HG03432 (cell line): ENCODE results near the gene ZNF69.
"Not testable (repeated sequence)": the region's sequence is repeated elsewhere in the genome, so short reads cannot be mapped to it uniquely, and the experiment has no call there.

Experiments
- ATAC-seq: cut with Tn5 transposase; IDR thresholded peaks from one replicate; pipeline ENCODE4 v1.9.1; 2021; ENCODE audit warnings: mild to moderate bottlenecking, moderate library complexity; ENCODE audit not compliant: unreplicated experiment

ZNF69 gene

DNA sequence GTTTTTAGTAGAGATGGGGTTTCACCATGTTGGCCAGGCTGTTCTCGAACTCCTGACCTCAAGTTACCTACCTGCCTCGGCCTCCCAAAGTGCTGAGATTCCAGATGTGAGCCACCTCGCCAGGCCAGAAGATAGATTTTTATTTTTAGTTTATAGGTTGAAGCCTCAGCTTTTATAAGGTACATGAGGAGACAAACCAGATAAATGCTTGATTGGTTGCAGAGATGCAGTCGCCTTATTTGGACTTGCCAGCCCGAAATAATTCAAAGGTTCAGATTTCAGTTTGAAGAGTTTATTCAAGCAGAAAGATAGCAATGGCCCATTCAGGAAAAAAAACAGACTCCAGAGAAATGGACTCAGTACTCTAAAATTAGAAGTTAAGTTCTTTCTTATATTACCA lies 3.1 kb downstream of the ZNF69 start:
- ATAC-seq: no peak

DNA sequence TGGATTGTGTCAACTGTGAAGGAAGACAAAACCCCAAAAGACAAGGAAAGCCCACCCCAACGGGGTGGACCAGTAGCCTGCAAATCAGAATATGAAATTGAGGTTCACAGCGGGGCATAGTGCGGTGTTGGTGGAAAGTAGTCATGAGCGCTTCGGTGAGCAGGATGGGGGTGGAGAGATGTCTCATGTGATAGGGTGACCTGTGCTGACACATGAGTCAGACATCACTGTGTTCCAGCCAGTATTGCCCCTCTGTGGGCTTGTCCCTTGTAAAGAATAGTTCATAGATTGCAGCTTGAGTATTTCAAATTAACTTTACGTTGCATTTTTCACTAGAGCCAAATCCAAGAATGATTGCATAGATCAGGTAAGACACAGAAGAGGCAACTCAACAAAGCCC lies 7.3 kb downstream of the ZNF69 start:
- ATAC-seq: no peak

DNA sequence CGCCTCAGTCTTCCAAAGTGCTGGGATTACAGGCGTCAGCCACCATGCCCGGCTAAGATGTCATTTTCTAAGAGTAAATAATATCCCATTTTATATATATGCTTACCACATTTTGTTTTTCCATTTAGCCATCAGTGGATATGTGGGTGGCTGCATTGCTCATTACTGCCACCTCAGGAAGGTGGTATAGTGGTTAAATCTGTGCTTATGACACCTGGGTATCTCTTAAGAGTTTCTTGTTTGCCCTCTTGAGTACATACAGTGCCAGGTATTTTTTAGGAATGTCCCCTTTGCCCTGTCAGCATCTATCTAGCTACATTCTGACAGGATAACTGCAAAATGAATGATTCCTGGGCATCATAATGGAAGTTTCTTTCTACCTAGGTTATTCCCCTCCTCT lies 14.6 kb downstream of the ZNF69 start:
- no peak for ATAC-seq

DNA sequence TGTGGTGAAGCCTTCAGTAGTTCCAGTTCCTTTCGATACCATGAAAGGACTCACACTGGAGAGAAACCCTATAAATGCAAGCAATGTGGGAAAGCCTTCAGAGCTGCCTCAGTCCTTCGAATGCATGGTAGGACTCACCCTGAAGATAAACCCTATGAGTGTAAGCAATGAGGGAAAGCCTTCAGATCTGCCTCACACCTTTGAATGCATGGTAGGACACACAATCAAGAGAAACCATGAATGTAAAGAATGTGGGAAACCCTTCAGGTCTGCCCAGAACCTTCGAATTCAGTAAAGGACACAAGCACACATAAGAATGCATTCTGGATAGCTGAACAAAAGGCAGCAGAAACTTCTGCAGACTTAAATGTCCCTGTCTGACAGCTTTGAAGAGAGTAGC lies 18.3 kb downstream of the ZNF69 start:
- no peak for ATAC-seq

DNA sequence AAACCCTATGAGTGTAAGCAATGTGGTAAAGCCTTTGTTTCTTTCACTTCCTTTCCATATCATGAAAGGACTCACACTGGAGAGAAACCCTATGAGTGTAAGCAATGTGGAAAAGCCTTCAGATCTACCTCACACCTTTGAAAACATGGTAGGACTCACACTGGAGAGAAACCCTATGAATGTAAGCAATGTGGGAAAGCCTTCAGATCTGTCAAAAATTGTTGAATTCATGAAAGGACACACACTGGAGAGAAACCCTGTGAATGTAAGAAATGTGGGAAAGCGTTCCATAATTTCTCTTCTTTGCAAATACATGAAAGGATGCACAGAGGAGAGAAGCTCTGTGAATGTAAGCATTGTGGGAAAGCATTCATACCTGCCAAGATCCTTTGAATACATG lies 24.4 kb downstream of the ZNF69 start:
- not testable (repeated sequence) for ATAC-seq

DNA sequence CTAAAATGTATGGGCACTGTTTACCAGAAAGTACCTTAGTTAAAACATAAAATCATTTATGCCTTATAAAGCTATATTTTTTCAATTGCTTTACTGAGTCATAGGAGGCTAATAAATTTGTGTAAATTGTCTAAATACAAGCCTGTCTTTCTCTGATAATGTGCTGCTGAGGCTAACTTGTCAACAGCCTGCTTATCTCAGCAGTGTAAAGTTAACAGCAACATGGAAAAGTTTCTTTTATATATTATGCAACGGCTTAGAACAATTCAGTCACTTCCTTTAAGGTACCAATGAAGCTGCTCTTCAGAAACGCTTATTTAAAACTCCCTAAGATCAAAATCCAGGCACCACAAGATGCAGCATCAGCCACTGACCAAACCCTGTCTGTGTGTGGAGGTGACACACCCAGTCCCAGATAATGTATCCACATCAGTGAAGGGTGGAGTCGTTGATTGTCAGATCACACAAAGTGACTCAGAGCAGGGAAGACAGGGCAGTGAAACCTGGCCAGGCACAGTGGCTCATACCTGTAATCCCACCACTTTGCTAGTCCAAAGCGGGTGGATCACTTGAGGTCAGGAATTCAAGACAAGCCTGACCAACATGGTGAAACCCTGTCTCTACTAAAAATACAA lies 27.0 kb downstream of the ZNF69 start:
- not testable (repeated sequence) for ATAC-seq

DNA sequence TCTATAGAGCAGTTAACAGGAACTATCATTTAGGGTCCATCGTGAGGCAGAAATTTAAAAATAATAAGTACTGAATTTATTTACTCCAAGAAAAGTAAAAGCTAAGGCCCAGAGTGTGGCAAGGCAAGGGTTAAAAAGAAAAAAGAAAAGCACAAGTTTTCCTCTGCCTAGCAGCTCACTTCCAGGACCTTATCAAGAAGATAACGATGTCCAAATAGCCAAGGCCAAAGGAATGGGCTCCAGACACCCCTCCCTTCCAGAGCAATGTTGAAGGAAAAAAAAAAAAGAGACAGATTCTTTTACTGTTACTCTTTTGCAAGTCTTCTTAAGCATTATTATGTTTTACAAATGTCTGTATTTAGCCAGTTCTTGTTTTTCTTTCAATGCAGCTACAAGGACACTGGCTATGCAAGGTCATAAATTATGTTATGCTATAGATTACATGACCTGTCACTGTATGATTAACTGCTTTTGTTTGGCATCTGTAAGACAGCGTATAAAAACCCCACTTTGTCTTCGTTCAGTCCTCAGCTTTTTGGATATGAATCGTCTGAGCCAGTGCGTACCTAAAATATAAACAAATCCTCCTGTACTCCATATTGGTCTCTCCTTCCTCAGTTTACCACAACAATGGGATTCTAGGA lies 34.4 kb downstream of the ZNF69 start:
- no peak for ATAC-seq

DNA sequence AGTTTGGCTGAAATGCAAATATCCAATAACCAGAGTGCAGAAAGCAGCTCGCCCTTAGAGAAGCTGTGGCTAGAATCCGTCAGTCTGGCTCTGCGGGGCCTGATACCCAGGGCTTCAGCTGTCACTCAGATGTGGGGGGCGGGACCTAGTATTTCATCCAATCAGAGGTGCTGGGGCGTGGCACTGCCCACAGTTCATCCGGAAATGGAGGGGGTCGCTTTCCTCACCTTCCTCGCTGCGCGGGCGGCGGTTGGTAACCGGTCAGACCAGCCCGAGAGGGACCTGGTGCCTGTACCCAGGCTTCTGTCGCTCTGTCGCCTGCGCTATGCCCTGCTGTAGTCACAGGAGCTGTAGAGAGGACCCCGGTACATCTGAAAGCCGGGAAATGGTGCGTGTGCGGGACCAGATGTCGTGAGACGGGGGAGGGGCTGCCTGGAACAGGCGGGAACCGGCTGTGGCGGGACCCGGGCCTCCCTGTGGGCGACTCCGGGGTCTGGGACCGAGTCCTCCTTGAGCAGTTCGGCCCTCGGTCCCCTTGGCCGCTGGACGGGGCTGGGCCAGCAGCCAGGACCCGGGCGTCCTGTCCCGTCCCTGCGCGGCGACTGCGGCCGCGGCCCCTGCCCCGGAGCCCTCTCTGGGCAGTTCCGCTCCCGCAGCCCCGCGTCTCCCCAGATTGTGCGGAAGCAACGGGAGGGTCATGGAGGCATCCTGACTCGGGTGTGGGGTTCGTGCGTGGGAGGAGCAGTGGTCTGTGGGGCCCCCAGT lies 37.5 kb downstream of the ZNF69 start, which contains the start of gene ZNF700:
TSS of gene ZNF700 (plus strand) at position 222 of the 765 bp plus-strand sequence. CDS start at position 326, 104 bp downstream.
- ATAC-seq: peak; percentile 81

DNA sequence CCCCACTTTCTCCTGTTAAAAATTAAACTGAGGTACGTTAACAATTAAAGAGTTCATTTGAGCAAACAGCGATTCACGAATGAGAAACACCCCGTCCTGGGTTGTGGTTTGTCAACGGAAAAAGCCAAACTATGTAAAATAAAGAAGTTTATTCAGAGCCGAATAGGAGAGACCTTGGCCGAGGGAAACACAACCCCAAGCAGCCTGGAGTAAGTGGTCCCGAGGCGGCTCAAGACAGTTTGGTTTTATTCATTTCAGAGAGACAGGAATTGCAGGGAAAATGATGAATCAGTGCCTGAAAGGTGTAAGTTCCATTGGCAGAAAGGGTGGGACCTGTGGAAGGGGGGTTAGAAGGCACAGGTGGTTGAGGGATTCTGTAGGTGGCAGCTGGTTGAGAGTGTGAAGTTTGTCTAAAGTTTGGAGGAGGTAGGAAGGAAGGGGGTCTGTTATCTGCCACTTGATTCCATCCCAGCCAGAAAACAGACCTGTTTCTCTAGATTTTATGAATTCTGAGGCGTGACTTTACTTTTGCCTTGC lies 38.1 kb downstream of the ZNF69 start:
- not testable (repeated sequence) for ATAC-seq

DNA sequence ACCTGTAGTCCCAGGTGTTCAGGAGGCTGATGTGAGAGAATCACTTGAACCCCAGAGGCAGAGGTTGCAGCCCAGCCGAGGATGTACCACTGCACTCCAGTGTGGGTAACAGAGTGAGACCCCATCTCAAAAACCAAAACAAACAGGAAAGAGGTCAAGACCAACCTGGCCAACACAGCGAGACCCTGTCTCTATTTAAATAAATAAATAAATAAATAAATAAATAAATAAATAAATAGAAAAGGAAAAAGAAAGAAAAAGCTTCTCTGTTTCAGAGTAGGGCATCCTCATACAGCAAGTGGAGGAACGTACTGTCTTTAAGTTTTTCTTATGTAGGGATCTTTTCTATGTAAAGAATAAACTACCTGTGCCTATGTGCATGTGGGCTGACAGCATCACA lies 39.6 kb downstream of the ZNF69 start:
- no peak for ATAC-seq

DNA sequence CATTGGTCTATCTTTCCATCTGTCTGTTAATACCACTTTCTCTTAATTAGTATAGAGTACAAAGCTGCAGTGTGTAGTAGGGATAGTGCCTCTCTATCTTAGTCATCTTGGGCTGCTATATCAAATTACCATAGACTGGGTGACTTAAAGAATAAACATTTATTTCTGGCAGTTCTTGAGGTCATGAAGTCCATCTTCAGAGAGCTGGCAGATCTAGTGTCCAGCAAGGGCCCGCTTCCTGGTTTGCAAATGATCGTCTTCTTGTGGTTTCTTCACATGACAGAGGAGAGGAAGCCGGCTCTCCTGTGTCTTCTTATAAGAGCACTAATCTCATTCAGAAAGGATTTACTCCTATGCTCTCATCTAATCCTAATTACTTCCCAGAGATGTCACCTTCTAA lies 43.5 kb downstream of the ZNF69 start:
- ATAC-seq: no peak

DNA sequence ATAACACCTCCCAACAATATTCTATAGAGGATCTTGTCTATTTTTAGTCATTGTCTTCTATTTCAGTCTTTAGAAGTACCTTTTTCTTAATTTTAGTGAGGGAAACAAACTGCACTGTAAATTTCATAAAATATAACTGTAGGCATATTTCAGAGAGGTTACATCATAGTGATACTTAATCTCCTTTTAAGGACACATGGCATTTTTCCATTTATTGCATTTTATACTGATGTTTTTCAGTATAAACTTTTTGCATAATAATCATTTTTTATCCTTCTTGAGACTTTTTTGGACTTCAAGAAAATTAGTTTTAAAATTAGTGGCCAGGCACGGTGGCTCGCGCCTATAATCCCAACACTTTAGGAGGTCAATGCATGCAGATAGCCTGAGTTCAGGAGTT lies 43.9 kb downstream of the ZNF69 start:
- no peak for ATAC-seq

DNA sequence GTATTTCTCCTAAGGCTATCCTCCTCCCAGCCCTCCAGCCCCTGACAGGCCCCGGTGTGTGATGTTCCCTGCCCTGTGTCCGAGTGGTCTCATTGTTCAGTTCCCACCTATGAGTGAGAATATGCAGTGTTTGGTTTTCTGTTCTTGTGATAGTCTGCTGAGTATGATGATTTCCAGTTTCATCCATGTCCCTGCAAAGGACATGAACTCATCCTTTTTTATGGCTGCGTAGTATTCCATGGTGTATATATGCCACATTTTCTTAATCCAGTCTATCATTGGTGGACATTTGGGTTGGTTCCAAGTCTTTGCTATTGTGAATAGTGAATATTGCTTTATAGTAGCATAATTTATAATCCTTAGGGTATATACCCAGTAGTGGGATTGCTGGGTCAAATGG lies 48.2 kb downstream of the ZNF69 start:
- not testable (repeated sequence) for ATAC-seq

DNA sequence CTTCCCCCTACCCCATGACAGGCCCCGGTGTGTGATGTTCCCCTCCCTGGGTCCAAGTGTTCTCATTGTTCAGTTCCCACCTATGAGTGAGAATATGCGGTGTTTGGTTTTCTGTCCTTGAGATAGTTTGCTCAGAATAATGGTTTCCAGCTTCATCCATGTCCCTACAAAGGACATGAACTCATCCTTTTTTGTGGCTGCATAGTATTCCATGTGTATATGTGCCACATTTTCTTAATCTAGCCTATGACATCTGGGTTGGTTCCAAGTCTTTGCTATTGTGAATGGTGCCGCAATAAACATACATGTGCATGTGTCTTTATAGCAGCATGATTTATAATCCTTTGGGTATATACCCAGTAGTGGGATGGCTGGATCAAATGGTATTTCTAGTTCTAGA lies 50.8 kb downstream of the ZNF69 start:
- ATAC-seq: not testable (repeated sequence)

DNA sequence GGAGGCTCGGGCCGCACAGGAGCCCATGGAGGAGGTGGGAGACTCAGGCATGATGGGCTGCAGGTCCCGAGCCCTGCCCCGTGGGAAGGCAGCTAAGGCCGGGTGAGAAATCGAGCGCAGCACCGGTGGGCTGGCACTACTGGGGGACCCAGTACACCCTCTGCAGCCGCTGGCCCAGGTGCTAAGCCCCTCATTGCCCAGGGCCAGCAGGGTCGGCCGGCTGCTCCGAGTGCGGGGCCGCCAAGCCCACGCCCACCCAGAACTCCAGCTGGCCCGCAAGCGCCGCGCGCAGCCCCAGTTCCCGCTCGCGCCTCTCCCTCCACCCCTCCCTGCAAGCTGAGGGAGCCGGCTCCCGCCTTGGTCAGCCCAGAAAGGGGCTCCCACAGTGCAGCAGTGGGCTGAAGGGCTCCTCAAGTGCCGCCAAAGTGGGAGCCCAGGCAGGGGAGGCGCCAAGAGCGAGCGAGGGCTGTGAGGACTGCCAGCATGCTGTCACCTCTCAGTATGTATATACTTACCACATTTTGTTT lies 53.8 kb downstream of the ZNF69 start:
- not testable (repeated sequence) for ATAC-seq

DNA sequence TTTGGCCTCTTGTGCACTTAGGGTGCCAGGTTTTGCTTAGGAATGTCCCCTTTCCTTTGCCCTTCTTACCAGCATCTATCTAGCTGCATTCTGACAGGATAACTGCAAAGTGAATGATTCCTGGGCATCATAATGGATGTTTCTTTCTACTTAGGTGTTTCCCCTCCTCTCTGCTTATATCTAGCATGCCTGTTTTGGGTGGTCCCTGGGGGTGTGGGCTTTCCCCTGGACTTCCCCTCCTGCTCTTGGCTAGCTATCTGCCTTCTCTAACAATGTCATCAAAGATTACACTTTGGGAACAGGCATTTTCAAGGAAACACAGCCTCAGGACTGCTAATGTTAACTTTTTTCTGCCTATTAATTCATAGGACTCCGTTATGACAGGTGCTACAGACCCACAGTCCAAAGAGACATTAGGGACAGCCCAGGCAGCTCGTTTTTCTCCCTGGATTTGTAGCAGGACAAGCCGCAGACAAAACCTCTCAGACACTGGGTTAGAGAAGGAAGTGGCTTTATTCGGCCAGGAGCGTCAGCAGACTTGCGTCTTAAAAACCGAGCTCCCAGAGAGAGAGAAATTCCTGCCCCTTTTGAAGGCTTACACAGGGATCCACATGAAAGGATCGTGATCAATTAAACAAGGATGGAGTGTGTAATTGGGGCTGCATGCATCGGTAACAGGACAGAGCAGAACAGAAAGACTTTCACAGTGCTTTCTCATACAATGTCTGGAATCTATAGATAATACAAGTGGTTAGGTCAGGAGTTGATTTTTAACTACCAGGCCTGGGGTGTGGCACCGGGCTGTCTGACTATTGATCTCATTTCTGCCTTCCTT lies 54.6 kb downstream of the ZNF69 start:
- no peak for ATAC-seq

DNA sequence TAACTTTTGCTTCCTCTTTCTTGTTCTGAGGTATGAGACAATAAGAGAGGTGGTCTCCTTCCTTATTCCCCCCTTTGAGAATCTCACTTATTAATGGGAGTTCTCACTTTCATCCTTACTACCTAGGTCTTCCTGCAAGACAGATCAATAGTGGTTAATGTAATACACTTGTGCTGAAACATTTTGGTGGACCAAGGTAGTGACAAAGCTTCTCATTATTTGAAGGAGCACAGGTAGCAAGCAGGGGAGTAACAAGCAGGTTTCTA lies 55.2 kb downstream of the ZNF69 start:
- ATAC-seq: no peak

DNA sequence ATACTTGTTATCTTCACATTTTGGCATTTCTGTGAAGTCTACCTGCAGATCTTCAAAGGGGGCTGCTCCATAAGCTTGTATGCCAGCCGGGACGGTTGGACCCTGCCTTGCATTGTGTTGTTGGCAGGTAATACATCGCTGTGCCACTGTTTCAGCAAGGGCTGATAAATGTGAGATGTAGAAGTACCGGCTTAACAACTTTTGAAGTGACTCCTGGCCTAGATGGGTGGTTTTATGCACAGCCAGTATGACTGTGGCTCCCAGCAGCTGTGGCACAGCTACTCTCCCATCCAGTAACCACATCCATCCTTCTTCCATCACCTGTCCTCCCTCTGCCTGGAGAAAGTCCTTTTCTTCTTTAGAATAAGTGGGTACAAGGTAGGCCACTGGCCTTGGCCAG lies 57.1 kb downstream of the ZNF69 start:
- ATAC-seq: no peak

DNA sequence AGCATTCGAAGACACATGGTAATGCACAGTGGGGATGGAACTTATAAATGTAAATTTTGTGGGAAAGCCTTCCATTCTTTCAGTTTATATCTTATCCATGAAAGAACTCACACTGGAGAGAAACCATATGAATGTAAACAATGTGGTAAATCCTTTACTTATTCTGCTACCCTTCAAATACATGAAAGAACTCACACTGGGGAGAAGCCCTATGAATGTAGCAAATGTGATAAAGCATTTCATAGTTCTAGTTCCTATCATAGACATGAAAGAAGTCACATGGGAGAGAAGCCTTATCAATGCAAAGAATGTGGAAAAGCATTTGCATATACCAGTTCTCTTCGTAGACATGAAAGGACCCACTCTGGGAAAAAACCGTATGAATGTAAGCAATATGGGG lies 61.1 kb downstream of the ZNF69 start:
- ATAC-seq: no peak

DNA sequence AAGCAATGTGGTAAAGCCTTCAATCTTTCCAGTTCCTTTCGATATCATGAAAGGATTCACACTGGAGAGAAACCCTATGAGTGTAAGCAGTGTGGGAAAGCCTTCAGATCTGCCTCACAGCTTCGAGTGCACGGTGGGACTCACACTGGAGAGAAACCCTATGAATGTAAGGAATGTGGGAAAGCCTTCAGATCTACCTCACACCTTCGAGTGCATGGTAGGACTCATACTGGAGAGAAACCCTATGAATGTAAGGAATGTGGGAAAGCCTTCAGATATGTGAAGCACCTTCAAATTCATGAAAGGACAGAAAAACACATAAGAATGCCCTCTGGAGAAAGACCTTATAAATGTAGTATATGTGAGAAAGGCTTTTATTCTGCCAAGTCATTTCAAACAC lies 61.6 kb downstream of the ZNF69 start:
- ATAC-seq: no peak

DNA sequence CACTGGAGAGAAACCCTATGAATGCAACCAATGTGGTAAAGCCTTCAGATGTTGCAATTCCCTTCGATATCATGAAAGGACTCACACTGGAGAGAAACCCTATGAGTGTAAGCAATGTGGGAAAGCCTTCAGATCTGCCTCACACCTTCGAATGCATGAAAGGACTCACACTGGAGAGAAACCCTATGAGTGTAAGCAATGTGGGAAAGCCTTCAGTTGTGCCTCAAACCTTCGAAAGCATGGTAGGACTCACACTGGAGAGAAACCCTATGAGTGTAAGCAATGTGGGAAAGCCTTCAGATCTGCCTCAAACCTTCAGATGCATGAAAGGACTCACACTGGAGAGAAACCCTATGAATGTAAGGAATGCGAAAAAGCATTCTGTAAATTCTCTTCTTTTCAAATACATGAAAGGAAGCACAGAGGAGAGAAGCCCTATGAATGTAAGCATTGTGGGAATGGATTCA lies 62.1 kb downstream of the ZNF69 start:
- not testable (repeated sequence) for ATAC-seq
